Renal pelvis (tissue), 12 donors: Measurements from ENCODE around the gene BROX. TPM values are rescaled to one million over a fixed set of nuclear protein-coding genes. Genes with fewer than 3 reads are reported as not detected.
"Not testable (repeated sequence)": the region's sequence is repeated elsewhere in the genome, so short reads cannot be mapped to it uniquely, and the experiment has no call there.

Experiments
- DNase-seq: peaks from one replicate; pipeline ENCODE4 v3.0.0-alpha.2; 2013
- long read RNA-seq, 16 experiments: transcript quantifications; one replicate each; lab custom pipeline, GENCODE V29; 2026
- polyA plus RNA-seq, 3 donors: library from polyadenylated mRNA; unstranded; fragments of 120-200 nt; gene quantifications; one replicate each; pipeline ENCODE4 v1.2.1, GENCODE V29; 2013; ENCODE audit not compliant: insufficient read length in 3 of 3

The BROX gene, protein sequence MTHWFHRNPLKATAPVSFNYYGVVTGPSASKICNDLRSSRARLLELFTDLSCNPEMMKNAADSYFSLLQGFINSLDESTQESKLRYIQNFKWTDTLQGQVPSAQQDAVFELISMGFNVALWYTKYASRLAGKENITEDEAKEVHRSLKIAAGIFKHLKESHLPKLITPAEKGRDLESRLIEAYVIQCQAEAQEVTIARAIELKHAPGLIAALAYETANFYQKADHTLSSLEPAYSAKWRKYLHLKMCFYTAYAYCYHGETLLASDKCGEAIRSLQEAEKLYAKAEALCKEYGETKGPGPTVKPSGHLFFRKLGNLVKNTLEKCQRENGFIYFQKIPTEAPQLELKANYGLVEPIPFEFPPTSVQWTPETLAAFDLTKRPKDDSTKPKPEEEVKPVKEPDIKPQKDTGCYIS
- 10 to 100 TPM; 32.4 to 46.2 (median 42.6) TPM for polyA plus RNA-seq
- long read RNA-seq, donor 1, full-length matches to known transcripts, result 1 of 1 reads
- long read RNA-seq, donor 1, partial matches to known transcripts, result 0 of 1 reads
- long read RNA-seq, donor 1, other reads (novel, unspliced or antisense), result 0 of 1 reads
- long read RNA-seq, donor 2, full-length matches to known transcripts, result 3 of 3 reads
- long read RNA-seq, donor 2, partial matches to known transcripts, result 0 of 3 reads
- long read RNA-seq, donor 2, other reads (novel, unspliced or antisense), result 0 of 3 reads
- long read RNA-seq, donor 3, partial matches to known transcripts, result 0 of 2 reads
- long read RNA-seq, donor 3, other reads (novel, unspliced or antisense), result 0 of 2 reads
- long read RNA-seq, donor 4, partial matches to known transcripts, result 11 of 12 reads
- long read RNA-seq, donor 4, other reads (novel, unspliced or antisense), result 0 of 12 reads
- long read RNA-seq, donor 5, partial matches to known transcripts, result 24 of 24 reads
- long read RNA-seq, donor 5, other reads (novel, unspliced or antisense), result 0 of 24 reads
- long read RNA-seq, donor 6, full-length matches to known transcripts, result 2 of 2 reads
- long read RNA-seq, donor 6, partial matches to known transcripts, result 0 of 2 reads
- long read RNA-seq, donor 6, other reads (novel, unspliced or antisense), result 0 of 2 reads
- long read RNA-seq, donor 7, full-length matches to known transcripts, result 5 of 5 reads
- long read RNA-seq, donor 7, partial matches to known transcripts, result 0 of 5 reads
- long read RNA-seq, donor 7, other reads (novel, unspliced or antisense), result 0 of 5 reads
- long read RNA-seq, donor 8, full-length matches to known transcripts, result 2 of 2 reads
- long read RNA-seq, donor 8, partial matches to known transcripts, result 0 of 2 reads
- long read RNA-seq, donor 8, other reads (novel, unspliced or antisense), result 0 of 2 reads
- long read RNA-seq, donor 9, full-length matches to known transcripts, result 3 of 3 reads
- long read RNA-seq, donor 9, partial matches to known transcripts, result 0 of 3 reads
- long read RNA-seq, donor 9, other reads (novel, unspliced or antisense), result 0 of 3 reads
- long read RNA-seq, donor 10, full-length matches to known transcripts, result 5 of 5 reads
- long read RNA-seq, donor 10, partial matches to known transcripts, result 0 of 5 reads
- long read RNA-seq, donor 10, other reads (novel, unspliced or antisense), result 0 of 5 reads
- long read RNA-seq, donor 11, full-length matches to known transcripts, result 2 of 2 reads
- long read RNA-seq, donor 11, partial matches to known transcripts, result 0 of 2 reads
- long read RNA-seq, donor 11, other reads (novel, unspliced or antisense), result 0 of 2 reads
- long read RNA-seq, donor 12, full-length matches to known transcripts, result 5 of 18 reads
- long read RNA-seq, donor 12, partial matches to known transcripts, result 6 of 18 reads
- long read RNA-seq, donor 12, other reads (novel, unspliced or antisense), result 7 of 18 reads
- long read RNA-seq, donor 13, partial matches to known transcripts, result 0 of 1 reads
- long read RNA-seq, donor 13, other reads (novel, unspliced or antisense), result 0 of 1 reads
- long read RNA-seq, donor 14, result 0 reads
- long read RNA-seq, donor 15, full-length matches to known transcripts, result 4 of 69 reads
- long read RNA-seq, donor 15, partial matches to known transcripts, result 65 of 69 reads
- long read RNA-seq, donor 15, other reads (novel, unspliced or antisense), result 0 of 69 reads
- long read RNA-seq, donor 16, full-length matches to known transcripts, result 2 of 2 reads
- long read RNA-seq, donor 16, partial matches to known transcripts, result 0 of 2 reads
- long read RNA-seq, donor 16, other reads (novel, unspliced or antisense), result 0 of 2 reads

DNA sequence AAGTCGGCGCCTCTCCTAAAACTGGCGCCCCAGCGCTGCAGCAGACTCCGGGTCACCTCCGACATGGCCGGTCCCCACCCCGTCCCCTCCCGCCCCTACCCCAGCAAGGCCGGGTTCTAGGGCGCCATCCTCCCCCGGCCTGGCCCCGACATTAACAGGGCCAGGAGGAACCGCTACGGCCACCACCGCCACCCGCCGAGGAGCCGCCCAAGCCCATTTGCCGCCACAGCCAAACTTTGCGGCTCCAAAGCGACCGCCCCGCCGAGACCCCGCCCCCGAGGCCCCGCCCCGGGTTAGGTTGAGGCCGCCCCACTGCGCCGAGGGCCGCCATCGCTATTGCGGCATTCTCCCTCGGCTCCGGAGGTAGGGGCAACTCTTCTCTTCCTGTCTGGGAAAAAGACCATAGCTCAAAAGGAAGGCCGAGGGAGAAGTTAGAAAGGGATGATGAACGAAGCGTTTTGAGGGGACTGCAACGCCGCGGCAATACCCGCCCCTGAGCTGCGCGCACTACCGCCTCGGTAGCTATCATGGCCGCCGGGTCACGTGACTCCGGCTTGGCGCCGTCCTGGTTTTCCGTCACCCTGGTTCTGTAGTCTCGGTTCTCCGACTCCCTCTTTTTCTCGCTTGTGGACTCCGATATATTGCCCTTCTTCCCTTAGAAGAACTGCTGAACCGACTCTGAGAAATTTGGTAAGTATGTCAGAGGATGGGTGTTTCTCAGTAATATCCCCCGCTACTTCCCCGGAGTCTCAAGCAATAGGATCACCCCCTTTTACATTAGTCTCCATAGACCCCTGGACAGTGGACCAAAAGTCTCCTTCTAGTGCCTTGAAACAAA lies at the start of gene BROX, which contains the start of gene AIDA:
Gene BROX, plus strand, starts transcription at position 312 of the 838 bp plus-strand sequence. CDS start 3,136 bp downstream, outside the sequence.
Gene AIDA, minus strand, starts transcription at position 239 of the 838 bp plus-strand sequence. Its CDS starts 174 bp downstream, at position 65.
- DNase-seq, result peak; percentile 92

- no peak for DNase-seq
Observed at GRCh38 chr1:222663431-222663934, 48.9 kb upstream of the BROX start.

DNA sequence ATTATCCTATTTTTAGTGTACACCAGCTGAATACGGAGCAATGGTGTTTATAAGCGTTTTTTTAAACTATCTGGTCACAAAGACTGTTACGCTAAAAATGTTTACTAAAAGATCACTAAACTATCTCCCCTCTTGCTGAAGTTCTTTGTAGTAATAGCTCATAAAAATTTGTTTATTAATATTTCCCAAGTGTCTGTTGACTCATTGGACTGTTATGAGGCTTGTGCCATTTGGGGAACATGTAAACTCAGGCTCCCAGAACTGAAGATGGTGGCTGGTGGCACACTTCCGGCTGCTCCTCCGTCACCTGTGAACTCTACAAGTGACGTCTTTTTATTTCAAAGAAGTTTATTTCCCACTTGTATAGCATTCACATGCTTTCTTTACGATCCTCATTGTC lies 46.4 kb upstream of the BROX start:
- DNase-seq, result no peak

DNA sequence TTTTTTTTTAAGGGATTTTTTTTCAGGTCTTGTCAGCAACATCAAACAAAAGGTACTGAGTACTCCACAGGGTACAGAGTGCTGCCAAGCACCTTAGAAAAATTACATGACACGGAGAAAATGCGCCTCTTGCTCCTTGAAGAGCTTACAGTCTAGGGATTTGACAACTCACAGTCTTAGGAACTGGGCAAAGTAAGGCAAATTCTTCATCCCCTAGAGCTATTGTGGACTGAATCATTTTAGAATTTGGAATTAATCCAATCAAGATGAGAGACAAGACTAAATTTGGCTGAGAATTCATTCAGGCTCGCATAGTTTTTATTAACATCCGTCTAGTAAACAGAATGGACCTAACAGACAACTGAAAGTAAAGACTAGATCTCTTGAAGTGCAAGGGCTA lies 44.2 kb upstream of the BROX start:
- DNase-seq, result not testable (repeated sequence)

DNA sequence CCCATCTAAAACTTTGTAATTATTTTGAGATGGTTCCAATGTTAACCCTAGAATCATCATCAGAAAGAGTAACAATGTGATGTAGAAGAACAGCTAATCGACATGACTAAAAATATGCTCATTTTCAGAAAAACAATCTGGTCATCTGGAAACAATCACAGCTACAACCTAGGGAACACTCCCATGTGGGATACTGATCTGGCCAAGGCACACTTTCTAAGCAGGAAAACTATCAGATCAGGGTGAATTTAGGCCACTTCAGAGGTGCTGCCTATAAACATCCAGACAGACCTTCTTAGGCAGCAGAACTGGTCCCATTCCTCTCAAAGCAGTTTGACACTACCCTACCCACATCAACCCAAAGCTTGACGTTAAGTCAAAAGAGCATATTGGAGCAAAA lies 43.3 kb upstream of the BROX start:
- not testable (repeated sequence) for DNase-seq

DNA sequence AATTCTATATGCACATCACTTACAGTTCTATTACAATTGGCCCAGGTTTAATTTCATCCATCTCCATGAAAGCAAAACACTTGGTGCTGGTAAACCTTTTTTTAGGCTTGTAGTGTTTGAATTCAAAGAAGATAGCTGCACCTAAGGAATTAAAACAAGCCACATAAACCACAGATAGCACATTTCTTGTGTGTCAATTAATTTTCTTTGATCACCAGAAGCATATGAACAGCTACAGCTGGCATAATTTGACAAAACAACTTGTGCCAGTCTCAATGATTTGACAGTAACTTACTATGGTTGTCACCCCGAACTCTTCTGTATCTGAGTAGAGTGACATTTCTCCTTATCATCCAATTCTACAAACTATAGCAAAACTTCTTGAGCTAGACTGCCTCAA lies 42.3 kb upstream of the BROX start:
- no peak for DNase-seq

GRCh38 chr1:222680080-222680479 lies 32.3 kb upstream of the BROX start:
- DNase-seq, result no peak

DNA sequence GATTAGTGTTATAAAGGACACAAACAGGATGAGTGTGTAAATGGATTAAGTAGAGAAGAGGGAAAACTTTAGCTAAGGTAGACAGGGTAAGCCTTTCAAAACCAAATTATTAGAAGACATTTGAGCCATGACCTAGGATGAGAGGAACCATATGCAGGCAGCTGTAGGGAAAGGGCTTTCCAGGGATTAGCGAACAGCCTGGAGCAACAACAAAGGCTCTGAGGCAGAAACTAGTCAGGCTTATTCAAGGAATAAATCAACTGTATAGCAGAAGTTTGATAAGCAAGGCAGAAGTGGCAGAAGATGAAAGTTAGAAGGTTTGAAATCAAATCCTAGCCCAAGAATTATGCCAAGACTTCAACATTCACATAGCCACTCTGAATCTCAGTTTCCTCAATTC lies 21.3 kb upstream of the BROX start:
- DNase-seq, result no peak

DNA sequence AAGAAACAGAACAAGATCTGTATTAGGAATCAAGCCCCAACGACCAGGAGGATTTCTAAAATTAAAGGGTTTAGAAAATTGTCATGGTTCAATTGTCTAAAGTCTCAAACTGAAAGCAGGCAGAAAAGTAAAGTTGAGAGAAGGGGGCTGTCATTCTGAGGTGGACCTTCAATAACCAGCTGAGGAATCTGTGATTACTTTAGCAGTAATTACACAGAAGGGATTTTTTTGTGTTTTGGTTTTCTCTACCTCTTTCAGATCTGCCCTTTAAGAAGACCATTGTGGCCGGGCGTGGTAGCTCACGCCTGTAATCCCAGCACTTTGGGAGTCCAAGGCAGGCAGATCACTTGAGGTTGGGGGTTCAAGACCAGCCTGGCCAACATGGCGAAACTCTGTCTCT lies 17.4 kb upstream of the BROX start:
- DNase-seq, result no peak

DNA sequence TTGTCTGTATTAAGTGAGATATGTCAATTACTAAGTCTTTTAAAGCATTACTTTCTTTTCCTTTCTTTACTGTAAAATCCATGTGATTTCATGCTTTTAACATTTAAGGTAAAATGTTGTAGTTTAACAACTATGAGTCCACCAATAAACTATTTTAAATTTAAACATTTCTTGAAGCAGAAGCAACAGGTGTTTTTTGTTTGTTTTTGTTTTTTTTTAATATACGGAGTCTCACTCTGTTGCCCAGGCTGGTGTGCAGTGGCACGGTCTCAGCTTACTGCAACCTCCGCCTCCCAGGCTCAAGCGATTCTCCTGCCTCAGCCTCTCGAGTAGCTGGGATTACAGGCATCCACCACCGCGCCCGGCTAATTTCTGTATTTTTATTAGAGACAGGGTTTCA lies 15.6 kb upstream of the BROX start:
- no peak for DNase-seq

GRCh38 chr1:222697203-222697602 lies 15.2 kb upstream of the BROX start:
- no peak for DNase-seq

DNA sequence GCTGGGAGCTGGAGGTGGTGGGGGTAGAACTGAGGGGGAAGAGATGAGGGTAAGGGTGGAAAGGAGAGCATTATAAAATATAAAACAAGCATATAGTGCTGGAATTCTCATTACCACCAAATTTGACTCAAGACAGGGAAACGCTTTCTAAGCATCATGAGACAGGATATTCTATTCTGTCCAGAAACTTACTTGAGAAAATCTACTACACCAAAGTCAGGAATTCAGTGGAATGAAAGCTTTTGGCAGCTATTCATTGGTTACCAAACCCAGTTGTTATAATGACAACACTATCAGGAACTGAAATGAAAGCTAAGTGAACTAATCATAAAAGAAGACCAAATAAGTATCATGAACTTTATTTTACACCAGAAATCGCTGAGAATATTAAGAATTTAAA lies 14.5 kb upstream of the BROX start:
- DNase-seq, result no peak

DNA sequence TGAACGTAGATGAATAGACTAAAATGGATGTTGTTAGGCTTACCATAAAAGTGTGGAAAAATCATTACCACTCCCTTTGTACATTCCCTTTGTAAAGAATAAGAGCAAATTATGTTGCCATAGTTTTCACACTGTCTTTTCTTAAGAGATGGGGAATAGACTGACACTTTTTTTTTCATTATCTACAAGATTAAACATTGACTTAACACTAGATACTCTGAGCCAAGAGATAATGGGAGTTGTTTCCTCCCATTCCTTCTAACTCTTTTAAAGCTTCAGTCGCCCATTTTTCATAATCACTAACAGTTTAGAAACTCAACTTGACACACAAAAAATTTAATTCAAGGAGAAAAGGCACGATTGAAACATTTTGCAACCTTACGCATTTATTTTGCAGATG lies 10.2 kb upstream of the BROX start:
- DNase-seq, result no peak

DNA sequence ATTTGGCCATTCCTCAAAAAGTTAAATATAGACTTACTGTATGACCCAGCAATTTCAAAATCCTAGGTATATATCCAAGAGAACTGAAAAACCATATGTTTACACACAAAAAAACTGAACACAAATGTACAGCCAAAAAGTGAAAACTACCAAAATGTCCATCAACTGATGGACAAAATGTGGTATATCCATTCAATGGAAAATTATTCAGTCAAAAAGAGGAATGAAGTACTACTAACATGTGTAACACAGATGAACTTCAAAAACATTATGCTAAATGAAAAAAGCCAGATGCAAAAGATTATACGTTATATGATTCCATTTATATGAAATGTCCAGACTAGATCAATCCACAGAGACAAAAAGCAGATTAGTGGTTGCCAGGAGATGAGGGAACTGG lies 8.1 kb upstream of the BROX start:
- DNase-seq, result no peak

GRCh38 chr1:222706815-222707214 lies 5.5 kb upstream of the BROX start:
- no peak for DNase-seq

- no peak for DNase-seq
Observed at GRCh38 chr1:222709700-222710153, 2.6 kb upstream of the BROX start.

DNA sequence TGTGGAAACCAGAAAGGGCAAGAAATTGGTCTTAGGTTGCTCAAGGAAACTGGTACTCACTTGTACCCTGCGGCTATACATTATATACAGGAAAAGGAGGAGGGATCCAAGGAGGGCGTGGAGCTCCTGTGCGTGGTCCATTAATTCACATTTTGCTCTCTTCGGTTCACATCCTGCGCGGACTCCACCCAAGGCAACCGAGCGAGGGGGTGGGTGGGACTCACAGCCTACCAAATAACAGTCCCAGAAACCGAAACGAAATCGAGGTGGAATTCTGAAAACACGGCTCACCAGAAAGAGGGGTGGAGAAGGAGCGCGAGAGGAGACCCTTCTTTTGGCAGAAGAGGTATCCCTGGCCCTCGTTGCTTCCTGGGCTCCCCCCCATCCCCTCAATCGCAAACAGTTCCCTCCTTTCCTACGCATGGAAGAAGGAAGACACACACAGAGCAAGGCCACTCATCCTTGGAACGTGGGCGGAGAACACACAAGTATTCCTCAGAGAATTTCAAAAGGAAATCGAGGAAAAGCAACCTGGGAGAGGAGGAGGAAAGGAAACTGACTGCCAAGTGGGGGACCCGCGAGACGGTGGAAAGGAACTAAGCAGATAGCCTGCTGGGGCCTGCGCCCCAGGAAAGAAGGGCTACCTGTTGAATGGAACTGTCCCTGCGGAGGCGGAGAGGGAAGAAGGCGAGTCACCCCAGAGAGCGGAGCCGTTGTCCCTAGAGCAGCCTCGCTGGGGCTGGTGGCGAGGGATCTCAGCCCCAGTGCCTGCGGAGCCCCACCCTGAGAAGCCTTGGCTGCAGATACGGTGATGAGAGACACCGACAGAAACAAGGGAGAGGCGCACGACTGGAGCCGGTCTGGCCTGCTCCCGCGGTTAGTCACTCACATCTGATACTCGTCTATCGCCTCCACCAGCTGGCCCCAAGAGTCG lies 778 bp upstream of the BROX start:
- peak; percentile 72 for DNase-seq
